Stromal cell of bone marrow (primary cell): Measurements from ENCODE around the gene PARD3.
A peak's percentile ranks its signal among the peaks of the same experiment; 100 is the strongest.

Experiments used
- DNase-seq: peaks from one replicate; pipeline ENCODE4 v3.0.0-alpha.2; 2012; ENCODE audit warnings: low read depth

The PARD3 gene

DNA sequence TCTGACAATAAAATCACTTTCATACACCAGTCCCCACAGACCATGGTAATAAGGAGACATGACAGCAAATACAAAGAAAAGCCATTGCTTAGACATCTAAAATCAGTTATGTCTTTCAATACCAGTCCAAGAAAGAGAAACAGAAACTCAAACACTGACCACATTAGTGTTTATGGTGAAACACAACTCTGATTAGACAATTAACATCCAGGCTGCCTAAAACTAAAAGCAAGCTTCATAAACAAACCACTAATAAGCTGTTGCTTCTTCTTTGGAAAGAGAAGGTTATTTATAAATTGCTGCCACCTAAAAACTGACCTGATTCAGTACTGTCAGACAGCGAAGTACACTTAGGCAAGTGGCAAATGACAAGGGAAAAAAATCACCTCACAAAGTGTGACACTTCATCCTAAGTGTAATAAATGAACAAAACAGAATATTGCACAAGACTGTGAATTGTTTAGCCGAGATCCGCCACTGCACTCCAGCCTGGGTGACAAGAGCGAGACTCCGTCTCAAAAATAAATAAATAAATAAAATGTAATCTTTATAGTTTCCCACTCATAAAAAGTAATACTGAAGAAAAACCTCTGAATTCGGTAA, 277.4 kb downstream of the PARD3 start:
- DNase-seq = no peak

DNA sequence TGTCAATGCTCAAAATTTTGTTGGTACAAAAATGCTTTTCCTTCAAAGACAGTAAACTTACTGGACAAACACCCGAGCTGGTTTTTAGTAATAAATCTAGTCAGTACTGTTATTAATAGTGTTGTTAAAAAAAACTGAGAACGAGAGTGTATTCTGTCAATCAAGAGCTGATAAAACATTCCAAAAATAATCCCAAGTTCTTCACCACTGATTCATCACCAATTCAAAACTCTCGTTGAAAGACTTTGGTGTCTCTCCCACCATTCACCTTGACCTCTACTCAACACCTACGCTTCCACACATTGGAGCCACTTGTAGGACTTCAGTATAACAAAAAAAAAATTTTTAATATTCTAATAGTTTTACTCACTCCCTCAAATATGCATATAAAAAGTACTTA, 279.2 kb downstream of the PARD3 start:
- DNase-seq = no peak

DNA sequence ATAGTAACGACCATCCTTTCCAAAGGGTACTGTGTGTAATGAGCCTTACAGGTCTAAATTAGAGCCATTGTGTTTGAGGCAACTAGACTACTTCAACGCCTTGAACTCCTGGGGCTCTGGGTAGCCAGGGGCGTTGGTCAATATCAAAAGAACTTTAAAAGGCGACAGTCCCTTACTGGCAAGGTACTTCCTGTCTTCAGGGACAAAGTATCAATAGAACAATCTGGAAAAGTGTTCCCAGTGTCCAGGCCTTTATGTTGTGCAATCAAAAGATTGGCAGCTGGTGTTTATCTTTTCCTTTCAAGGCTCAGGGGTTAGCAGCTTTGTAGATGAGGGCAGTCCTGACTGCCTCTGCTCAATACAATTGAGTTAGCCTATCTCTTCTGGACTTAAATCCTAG, 284.3 kb downstream of the PARD3 start:
- DNase-seq = no peak

DNA sequence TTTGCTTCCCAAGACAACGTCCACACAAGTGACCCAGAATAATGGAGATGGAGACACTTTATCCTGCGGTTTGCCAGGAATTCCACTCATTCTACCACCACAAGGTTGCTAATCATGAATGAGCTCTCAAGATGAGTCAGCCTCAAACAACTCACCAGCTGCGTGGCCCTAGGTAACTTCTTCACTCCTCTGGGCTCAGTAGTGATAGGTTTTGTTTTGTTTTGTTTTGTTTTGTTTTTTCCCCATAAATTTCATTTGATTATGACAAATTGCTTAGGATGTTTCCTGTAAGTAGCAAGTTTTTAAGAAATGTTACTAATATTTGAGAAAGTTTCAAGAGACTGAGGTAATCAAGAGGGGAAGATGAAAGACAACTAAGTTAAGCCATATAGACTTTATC, 286.8 kb downstream of the PARD3 start:
- peak; percentile 61 for DNase-seq

DNA sequence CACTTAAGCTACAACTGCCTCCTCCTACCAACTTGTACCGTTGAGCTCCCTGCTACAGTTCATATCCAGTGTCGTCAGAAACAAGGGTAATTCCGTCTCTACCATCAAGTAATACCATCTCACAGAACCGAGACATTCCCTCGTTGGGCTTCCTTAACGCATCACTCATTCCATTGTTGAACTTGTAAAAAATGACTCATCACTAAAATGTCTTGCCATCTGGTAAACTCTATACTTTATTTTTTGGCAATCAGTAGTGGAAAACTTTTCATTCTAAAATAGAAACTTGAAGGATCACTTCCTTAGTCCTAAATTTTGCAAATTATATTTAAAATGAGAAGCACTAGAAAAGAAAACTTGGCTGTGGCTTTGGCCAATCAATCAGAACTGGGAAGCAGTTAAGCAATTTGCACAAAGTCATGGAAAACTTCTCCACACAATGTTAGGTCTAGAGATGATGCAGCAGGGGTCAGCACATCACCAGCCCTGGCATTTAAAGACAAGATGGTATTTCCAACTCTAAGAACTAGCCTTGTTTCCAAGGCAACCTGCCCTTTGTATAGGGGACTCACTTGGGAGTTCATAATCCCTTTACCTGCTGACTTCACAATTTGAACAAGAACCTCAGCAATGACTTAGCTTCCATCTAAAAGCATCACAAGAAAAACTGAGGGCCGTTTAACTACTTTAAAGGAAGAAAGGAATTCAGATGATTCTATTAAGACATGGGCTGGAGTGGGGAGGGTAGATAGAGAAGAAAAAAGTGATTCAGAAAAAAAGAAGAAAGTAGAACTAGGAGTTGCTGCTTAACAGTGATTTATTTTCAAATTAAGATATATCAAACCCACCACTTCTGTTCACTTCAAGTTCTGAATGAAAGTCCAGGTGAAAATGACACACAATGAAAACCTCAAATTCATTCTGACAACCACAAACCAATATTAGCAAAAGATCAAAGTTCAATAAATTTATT, 288.1 kb downstream of the PARD3 start:
- peak; percentile 90 for DNase-seq

DNA sequence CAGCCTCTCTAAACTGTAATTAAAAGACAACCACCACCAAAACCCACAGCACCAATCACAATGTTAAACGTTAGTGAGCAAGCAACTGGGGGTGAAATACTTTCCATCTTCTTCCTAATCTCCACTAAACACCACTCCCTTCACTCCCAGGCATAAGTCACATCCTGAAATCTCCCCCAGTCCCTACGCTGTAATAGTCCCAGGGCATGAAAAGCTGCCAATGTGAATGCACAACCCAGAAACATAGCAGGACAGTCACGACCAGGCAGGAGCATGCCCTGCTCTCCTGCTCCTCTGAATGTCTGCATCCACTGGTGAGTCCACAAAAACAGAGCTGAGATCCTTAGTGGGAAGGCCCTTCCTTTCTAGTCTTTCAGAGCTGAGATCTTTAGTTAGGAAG, 288.9 kb downstream of the PARD3 start:
- peak; percentile 52 for DNase-seq

DNA sequence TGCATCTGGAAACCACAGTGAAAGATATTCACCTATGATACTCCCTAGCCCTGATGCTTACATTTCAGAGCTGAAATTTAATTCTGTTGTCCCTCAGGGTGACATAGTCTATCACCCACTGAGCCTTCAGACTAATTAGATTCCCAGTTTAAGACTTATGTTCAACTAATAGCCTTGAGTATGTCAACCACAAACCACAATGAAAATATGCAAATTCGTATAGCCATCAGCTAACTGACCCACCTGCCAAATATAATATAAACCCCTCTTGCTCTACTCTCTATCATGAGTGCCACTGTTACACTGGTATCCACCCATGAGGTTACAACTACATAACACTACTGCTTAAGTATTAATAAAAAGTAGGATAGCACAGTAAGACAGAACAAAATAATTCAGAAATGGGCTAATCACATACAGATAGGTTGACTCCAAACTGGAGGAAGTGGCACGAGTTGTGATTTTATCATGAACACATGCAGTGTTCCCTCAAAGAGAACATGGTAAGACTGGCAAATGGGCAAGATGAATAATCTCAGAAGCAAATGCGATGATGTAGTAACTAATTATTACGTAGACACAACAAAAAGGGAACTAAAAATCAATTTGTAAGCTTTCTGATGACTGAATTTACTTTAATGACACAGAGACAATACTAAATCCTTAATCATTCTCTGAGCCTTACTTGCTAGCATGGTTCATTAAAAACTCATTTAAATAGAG, 290.6 kb downstream of the PARD3 start:
- DNase-seq = no peak

DNA sequence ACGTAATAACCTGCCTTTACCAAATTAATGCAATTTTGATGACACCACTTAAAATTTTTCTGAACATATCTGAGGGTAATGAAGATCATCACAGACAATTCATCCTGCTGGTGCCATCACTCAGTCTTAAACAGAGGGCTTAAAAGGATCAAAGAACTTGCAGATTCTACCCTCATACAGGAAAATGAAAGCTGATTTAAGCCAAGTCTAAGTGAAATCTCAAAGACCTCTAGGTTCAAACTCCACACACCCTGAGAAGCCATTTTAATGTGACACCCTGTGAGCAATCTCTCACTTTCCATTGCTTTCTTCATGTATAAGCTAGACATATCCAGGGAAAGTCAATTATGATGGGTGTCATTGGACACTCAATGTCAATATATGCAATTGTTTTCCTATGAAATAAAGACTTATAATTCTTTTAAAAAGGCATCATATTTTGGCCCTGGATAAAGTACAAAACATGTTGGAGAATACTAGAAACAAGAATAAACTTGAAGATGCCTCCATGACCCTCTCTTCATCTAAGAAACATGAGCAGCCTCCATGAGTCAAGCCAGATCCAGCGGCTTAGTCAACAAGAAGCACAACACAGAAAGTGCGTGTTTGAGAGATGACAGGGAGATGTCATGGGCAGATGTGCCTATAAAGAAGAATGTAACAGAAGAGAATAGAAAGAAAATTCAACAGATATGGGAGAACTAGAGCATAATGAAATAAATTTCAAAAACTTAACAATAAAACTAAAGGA, 291.9 kb downstream of the PARD3 start:
- no peak for DNase-seq

DNA sequence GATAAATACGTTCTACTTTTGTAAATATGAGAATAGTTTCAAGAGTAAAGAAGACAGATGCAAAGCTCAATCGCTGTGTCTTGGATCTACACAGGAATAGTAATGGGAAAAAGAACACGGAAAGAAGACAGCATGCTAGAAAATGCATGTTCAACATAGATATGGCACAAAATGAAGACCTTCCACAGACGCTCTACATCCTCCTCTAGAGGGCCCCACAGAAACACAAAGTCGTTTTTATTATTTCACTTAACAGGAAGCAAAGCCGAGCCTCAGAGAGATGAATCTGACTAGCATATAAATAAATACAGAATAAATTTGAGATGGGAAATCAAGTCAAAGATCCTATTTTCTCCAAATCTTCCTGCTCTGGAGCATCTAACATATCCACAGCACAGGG, 292.6 kb downstream of the PARD3 start:
- DNase-seq = no peak

DNA sequence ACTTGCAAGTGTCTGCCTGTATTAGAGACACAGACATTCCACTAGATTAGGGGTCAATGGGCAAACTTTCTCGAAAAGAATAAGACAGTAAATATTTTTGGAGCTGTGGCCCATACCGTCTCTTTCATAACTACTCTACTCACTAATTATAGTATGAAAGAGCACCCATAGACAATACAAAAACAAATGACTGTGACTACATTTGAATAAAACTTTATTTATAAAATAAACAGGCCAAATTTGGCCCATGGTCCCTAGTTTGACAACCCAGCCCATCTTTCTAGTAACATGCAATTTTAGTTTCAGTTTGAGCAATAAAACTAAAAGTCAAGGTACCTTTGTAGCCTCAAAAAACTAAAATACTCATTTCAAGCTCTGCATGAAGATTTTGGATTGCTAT, 294.6 kb downstream of the PARD3 start:
- DNase-seq = no peak

DNA sequence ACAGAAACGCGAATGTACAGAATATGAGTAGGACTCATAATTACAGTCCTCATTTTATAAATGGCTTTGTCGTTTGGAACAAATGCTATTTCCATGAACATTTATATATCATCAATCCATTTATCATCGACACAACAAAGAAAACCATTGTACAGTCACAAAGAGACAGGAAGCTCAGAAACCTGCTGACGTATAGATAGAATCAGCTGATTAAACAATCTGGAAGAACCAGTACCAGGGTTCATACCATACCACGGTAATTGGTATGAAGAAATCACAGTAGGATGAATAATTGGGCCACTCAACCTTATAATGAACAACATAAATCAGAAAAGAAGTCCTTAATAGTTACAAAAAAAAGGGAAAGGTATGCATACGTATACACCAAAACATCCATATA, 295.0 kb downstream of the PARD3 start:
- DNase-seq = no peak

DNA sequence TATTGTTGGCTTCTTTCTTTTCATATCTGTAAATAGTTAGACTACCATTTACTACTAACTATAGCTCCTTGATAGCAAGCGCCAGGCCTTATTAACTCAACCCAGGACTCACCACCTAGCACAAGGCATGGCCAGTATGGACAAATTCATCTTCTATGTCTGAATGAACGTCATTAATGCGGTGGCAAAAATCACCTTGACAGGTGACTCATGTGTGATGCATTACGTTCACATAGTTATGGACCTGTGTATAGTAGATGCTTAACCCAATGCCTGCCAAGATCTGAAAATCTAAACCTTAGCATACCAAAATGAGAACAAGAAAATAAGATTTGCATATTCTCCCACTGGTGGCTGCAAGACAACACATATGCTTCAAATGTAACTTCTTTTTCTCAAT, 300.8 kb downstream of the PARD3 start:
- DNase-seq = no peak

DNA sequence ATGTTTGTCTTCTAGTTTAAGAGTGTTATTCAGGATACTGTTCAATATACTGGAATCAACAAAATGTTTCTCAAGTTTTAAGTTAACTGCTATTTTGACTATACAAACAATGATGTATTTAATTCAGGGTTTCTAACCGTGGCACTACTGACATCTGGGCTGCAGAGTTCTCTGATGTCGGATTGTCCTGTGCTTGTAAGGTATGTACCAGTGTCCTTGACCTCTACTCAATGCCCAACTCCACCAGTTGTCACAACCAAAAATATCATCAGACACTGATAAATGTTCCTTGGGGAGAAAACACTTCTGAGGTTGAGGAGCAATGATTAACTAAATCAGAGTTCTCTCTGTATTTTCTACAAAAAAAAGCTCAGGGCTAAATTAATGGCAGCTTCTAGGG, 301.5 kb downstream of the PARD3 start:
- no peak for DNase-seq

DNA sequence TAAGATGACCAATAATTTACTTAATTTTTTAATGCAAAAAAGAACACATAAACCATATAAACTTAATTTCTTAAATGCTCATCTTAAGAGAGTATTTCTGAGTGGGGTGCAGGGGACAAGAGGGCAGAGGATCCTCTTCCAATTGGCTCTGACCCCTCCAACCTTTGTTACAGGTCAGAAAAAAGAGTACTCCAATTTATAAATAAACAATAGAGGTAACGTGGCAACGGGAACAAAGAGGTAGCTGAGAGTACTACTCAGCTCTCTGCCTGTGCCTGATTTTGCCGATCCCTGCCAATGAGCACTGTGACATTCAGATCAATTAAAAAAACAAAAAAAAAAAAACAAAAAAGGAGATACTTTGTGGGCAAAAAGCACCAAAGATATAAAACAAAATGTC, 307.9 kb downstream of the PARD3 start:
- no peak for DNase-seq

DNA sequence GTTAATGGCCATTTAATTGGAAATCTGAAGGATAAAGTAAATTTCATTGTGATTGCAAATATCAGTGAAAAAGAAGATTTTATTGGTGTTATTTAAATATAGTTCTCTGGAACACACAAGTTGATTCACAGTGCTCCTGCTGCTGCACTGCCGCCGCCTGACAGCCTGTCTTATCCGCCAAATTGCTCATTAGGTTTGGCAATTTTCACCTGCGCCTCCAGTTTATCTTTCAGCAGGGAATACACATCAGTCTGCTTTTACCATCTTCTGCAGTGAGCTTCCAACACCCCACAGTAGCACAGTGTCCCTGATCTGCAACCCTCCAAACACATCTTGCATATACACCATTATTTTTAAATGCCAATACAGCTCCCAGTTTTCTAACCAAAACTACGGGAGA, 308.3 kb downstream of the PARD3 start:
- no peak for DNase-seq

DNA sequence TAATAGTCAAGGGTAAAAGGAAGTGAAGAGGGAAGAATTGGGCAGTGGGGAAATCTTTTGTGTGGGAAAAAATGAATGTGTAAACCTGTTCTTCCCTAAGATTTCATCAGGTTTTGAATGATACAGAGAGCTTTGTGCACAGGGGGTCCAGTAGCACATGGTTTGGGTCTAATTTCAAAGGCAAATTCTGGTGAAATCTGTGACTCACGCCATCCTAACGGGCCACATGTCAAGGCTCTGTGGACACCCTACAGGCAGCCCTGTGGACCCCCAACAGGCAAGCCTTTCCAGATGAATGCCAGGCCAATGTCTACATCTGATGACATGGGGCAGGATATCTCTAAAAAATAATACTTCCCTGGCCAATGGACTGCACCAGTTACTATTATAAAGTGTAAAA, 309.8 kb downstream of the PARD3 start:
- no peak for DNase-seq

DNA sequence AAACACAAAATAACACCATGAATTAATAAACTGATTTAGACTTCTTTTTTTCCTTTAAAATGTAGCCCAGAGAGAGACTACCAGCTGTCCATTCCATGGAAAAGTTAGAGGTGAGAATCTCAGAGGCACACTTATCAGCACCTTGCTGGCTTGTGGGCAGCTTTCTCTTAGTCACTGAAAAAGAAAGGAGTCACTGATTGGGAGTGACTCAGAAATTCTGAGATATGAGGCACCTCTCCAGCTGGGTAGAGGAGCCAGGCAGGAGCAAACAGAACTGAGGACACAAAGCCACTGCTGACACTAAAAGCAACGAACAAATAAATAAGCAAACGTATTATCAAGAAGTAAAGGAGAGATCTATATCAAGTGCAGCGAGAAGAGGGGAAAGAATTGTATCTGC, 310.6 kb downstream of the PARD3 start:
- DNase-seq = peak; percentile 6

DNA sequence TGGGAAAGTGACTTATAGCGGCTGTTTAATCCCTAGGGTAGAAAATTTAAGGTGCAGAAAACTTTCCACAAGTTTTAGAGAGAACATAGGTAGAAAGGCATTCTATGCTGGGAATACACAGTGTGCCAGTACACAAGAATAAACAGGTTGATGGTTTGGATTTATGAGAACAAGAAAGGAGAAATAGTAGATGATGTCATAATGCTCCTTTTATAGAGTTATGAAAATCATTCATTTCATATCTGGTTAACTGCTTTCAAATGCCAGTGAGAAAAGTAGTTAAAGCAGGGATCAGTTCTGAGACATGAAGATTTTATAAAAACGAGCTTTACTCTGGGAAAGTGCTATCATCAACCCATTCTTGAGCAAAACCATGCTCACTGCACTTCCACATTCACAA, 311.4 kb downstream of the PARD3 start:
- no peak for DNase-seq

DNA sequence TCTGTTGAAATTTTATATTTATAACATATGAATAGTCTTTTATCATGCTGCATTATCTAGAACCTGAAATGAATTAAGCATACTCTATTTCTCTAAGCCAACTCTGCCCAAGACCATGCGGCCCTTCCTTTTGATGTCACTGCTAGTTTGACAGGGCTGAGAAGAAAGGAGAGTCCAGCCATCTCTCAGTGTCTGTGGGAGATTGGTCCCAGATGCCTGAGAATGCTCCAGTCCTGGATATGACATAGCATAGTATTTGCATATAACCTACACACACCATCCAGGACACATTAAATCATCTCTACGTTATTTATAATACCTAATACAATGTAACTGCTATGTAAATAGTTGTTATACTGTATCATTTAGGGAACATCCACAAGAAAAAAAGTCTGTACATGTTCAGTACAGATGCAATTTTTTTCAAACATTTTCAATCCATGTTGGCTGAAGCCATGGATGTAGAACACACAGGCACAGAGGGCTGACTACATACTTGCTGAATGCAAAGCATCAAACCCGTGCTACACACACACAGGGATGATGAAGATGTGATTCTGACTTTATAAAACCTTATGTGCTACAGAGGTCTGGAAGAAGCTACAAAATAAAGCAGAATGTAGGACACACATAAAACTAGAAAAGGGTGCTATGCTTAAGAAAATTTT, 315.4 kb downstream of the PARD3 start:
- no peak for DNase-seq

DNA sequence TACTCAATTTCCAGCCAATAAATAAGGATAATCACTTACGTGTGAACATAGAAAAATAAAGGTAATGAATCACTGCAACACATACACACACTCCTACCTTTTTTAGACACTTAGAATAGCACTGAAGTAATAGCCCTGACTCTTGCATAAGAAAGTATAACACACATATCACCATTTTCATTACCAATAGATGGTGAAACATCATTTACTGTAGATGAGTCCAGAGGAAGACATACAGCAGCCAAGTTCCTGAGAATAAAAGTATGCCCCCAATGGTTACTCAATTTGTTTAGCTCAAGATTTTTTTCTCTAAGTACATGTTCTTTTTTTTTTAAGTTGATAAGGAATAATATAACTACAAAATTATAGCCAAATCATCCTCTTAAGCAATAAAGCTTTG, 316.3 kb downstream of the PARD3 start:
- DNase-seq = no peak

DNA sequence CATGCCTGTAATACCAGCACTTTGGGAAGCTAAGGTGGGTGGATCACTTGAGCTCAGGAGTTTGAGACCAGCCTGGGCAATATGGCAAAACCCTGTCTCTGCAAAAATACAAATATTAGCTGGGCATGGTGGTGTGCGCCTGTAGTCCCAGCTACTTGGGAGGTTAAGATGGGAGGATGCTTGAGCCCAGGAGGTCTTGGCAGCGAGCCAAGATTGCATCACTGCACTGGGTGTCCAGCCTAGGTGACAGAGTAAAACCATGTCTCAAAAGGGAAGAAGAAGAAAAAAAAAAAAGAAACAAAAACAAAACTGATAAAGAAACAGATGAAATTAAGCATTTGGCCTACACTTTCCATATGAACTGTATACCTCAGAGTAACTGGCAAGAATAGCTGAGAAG, 319.2 kb downstream of the PARD3 start:
- DNase-seq = no peak

DNA sequence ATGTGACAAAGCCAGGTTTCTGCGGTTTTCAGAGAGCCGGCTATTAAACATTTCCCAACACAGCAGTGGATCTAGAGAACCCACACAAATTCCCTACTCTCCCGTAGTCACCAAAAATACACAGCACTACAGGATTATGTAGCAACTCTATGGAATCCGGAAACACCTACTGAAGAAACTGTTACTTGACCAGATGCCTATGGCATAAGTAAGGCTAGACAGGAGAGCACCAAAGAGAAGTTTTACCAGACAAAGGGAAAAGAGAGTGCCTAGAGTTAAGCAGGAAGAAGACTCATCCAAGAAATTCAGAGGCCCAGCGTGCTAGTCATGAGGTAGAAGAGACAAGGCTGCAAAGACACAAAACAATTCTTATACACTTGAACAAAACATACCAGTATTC, 321.1 kb downstream of the PARD3 start:
- DNase-seq = no peak
